WTC11 (cell line): ENCODE data around the gene CRCP. TPM values are rescaled to one million over a fixed set of nuclear protein-coding genes. Genes with fewer than 3 reads are reported as not detected.

Experiments used
- ATAC-seq: fragments of 200-7000 bp; cut with Tn5 transposase; 2 replicates; pipeline ENCODE4 v1.10.0; 2021; ENCODE audit warnings: mild to moderate bottlenecking, moderate library complexity
- CTCF ChIA-PET: fragments of 300-600 bp; sonication (Branson Sonifier 250); formaldehyde crosslinking; loops from one replicate; lab custom pipeline; 2021; ENCODE audit warnings: antibody characterized with exemption; lab: Charles Lee
- POLR2A ChIA-PET: fragments of 350-600 bp; sonication (Branson Sonifier 250); formaldehyde crosslinking; loops from one replicate; lab custom pipeline; 2021; ENCODE audit warnings: antibody characterized with exemption; lab: Charles Lee
- DNase-seq: peaks from one replicate; pipeline ENCODE4 v3.0.0; 2021; ENCODE audit warnings: low spot score
- H3K27ac Mint-ChIP-seq: 2 replicates; pipeline ENCODE4 v1.8.0; 2021; ENCODE audit warnings: mixed read lengths
- H3K27me3 Mint-ChIP-seq: 2 replicates; pipeline ENCODE4 v1.8.0; 2021; ENCODE audit warnings: low read depth, mild to moderate bottlenecking, moderate library complexity, mixed read lengths
- H3K36me3 Mint-ChIP-seq: 2 replicates; pipeline ENCODE4 v1.8.0; 2021; ENCODE audit warnings: mixed read lengths
- H3K4me1 Mint-ChIP-seq: 2 replicates; pipeline ENCODE4 v1.8.0; 2022; ENCODE audit warnings: mixed read lengths
- H3K4me3 Mint-ChIP-seq: 2 replicates; pipeline ENCODE4 v1.8.0; 2021; ENCODE audit warnings: mild to moderate bottlenecking, moderate library complexity, mixed read lengths
- H3K9me3 Mint-ChIP-seq: 2 replicates; pipeline ENCODE4 v1.8.0; 2021; ENCODE audit warnings: mixed read lengths
- CDX4 ChIP-seq: fragments of 250-450 bp; sonication (Bioruptor Pico); IDR thresholded peaks from 2 replicates; pipeline ENCODE4 v1.9.0; 2021; ENCODE audit warnings: moderate library complexity, mild to moderate bottlenecking, inconsistent platforms, borderline replicate concordance
- EMX1 ChIP-seq: fragments of 250-450 bp; sonication (Bioruptor Pico); IDR thresholded peaks from 2 replicates; pipeline ENCODE4 v1.8.0; 2021; ENCODE audit warnings: mild to moderate bottlenecking
- ESRRA ChIP-seq: sonication (generic); formaldehyde crosslinking; IDR thresholded peaks from 2 replicates; pipeline ENCODE4 v1.8.1; 2022; ENCODE audit warnings: mild to moderate bottlenecking, missing genetic modification reagents, borderline replicate concordance
- ETV6 ChIP-seq: sonication (generic); formaldehyde crosslinking; IDR thresholded peaks from 2 replicates; pipeline ENCODE4 v1.8.1; 2022; ENCODE audit warnings: mild to moderate bottlenecking, missing genetic modification reagents
- FOXP4 ChIP-seq: sonication (generic); formaldehyde crosslinking; IDR thresholded peaks from 2 replicates; pipeline ENCODE4 v1.8.0; 2022; ENCODE audit warnings: mild to moderate bottlenecking, missing genetic modification reagents
- HMGA2 ChIP-seq: fragments of 250-450 bp; sonication (Bioruptor Pico); IDR thresholded peaks from 2 replicates; pipeline ENCODE4 v1.4.0; 2021; ENCODE audit warnings: mild to moderate bottlenecking, moderate library complexity
- HMGXB4 ChIP-seq: sonication (generic); formaldehyde crosslinking; IDR thresholded peaks from 2 replicates; pipeline ENCODE4 v1.8.1; 2023; ENCODE audit warnings: mild to moderate bottlenecking, moderate library complexity, missing genetic modification reagents
- JAZF1 ChIP-seq: fragments of 250-450 bp; sonication (Bioruptor Pico); IDR thresholded peaks from 2 replicates; pipeline ENCODE4 v1.9.0; 2021; ENCODE audit warnings: moderate library complexity, mild to moderate bottlenecking, inconsistent platforms
- NFYB ChIP-seq: sonication (generic); formaldehyde crosslinking; conservative IDR thresholded peaks from 2 replicates; pipeline ENCODE4 v1.8.0; 2022; ENCODE audit warnings: low read depth, missing genetic modification reagents
- NR3C1 ChIP-seq: sonication (generic); formaldehyde crosslinking; conservative IDR thresholded peaks from 2 replicates; pipeline ENCODE4 v1.8.1; 2023; ENCODE audit warnings: low read depth, mild to moderate bottlenecking, missing genetic modification reagents
- OVOL2 ChIP-seq: fragments of 250-450 bp; sonication (Bioruptor Pico); IDR thresholded peaks from 2 replicates; pipeline ENCODE4 v1.9.0; 2021; ENCODE audit warnings: mild to moderate bottlenecking, borderline replicate concordance
- PREB ChIP-seq: sonication (generic); formaldehyde crosslinking; IDR thresholded peaks from 2 replicates; pipeline ENCODE4 v1.8.1; 2022; ENCODE audit warnings: mild to moderate bottlenecking, missing genetic modification reagents, moderate library complexity, borderline replicate concordance
- RELA ChIP-seq: sonication (generic); formaldehyde crosslinking; IDR thresholded peaks from 2 replicates; pipeline ENCODE4 v1.8.1; 2022; ENCODE audit warnings: missing genetic modification reagents, mild to moderate bottlenecking, borderline replicate concordance
- SMAD4 ChIP-seq: sonication (generic); formaldehyde crosslinking; IDR thresholded peaks from 2 replicates; pipeline ENCODE4 v1.8.0; 2022; ENCODE audit warnings: mild to moderate bottlenecking, missing genetic modification reagents
- ZMAT4 ChIP-seq: fragments of 250-450 bp; sonication (Bioruptor Pico); IDR thresholded peaks from 2 replicates; pipeline ENCODE4 v1.9.0; 2021; ENCODE audit warnings: mild to moderate bottlenecking
- ZNF219 ChIP-seq: sonication (generic); formaldehyde crosslinking; IDR thresholded peaks from 2 replicates; pipeline ENCODE4 v1.8.0; 2023; ENCODE audit warnings: missing genetic modification reagents, mild to moderate bottlenecking, borderline replicate concordance
- ZNF423 ChIP-seq: fragments of 250-450 bp; sonication (Bioruptor Pico); IDR thresholded peaks from 2 replicates; pipeline ENCODE4 v2.1.2; 2022; ENCODE audit warnings: mild to moderate bottlenecking, moderate library complexity
- total RNA-seq: library from RNA; stranded (reverse); gene quantifications from 3 replicates; pipeline ENCODE4 v1.2.3, GENCODE V29; 2021
- TF ChIP-seq, protein P1 (sequence below): sonication (generic); formaldehyde crosslinking; IDR thresholded peaks from 2 replicates; pipeline ENCODE4 v1.8.0; 2023; ENCODE audit warnings: mild to moderate bottlenecking, missing genetic modification reagents
- TF ChIP-seq, protein P2 (sequence below): sonication (generic); formaldehyde crosslinking; IDR thresholded peaks from 2 replicates; pipeline ENCODE4 v1.8.1; 2023; ENCODE audit warnings: mild to moderate bottlenecking, missing genetic modification reagents, moderate library complexity
- TF ChIP-seq, protein P3 (sequence below): sonication (generic); formaldehyde crosslinking; IDR thresholded peaks from 2 replicates; pipeline ENCODE4 v1.8.1; 2022; ENCODE audit warnings: low read depth, missing genetic modification reagents, borderline replicate concordance

The CRCP gene
- total RNA-seq, 1 experiment from 2014 or later: 23.3 TPM

DNA sequence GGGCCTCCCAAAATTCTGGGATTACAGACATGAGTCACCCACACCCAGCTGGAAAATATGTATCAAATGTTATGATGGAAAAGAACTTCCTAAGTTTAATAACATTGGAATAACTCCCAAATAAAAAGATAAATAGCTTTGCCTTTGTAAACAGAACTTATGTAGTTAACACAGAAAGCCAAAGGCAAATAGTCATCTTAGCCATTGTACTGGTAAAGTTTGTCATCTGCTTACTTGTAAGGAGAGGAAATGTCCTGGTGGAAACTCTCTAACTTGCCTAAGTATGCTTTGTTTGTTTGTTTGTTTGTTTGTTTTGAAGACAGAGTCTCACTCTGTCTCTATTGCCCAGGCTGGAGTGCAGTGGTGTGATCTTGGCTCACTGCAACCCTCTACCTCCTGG, 66.7 kb downstream of the CRCP start:
- TF ChIP-seq ZNF423 (CRISPR knock-in tag): no peak
- TF ChIP-seq, protein P1, sequence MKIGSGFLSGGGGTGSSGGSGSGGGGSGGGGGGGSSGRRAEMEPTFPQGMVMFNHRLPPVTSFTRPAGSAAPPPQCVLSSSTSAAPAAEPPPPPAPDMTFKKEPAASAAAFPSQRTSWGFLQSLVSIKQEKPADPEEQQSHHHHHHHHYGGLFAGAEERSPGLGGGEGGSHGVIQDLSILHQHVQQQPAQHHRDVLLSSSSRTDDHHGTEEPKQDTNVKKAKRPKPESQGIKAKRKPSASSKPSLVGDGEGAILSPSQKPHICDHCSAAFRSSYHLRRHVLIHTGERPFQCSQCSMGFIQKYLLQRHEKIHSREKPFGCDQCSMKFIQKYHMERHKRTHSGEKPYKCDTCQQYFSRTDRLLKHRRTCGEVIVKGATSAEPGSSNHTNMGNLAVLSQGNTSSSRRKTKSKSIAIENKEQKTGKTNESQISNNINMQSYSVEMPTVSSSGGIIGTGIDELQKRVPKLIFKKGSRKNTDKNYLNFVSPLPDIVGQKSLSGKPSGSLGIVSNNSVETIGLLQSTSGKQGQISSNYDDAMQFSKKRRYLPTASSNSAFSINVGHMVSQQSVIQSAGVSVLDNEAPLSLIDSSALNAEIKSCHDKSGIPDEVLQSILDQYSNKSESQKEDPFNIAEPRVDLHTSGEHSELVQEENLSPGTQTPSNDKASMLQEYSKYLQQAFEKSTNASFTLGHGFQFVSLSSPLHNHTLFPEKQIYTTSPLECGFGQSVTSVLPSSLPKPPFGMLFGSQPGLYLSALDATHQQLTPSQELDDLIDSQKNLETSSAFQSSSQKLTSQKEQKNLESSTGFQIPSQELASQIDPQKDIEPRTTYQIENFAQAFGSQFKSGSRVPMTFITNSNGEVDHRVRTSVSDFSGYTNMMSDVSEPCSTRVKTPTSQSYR (CRISPR knock-in tag): no peak
- TF ChIP-seq OVOL2 (CRISPR knock-in tag): no peak
- TF ChIP-seq ETV6 (CRISPR knock-in tag): no peak
- TF ChIP-seq ZMAT4: no peak
- no peak for TF ChIP-seq NFYB
- TF ChIP-seq SMAD4: no peak
- TF ChIP-seq HMGA2 (CRISPR knock-in tag): no peak
- TF ChIP-seq NR3C1 (CRISPR knock-in tag): no peak
- peaks cover 3% of the 10 kb centered on the region; the same call in 1 of the 2 replicates for H3K36me3 Mint-ChIP-seq
- H3K27ac Mint-ChIP-seq: no peak overlapping the region
- DNase-seq (no peak), ATAC-seq (no peak)
- H3K4me1 Mint-ChIP-seq: no peaks in the 10 kb centered on the region
- ChIA-PET CTCF (no interaction called here), POLR2A (no interaction called here)
- peaks cover 9% of the 10 kb centered on the region for H3K9me3 Mint-ChIP-seq
- H3K4me3 Mint-ChIP-seq: no peak overlapping the region
- peaks cover 2% of the 10 kb centered on the region; the same call in 1 of the 2 replicates for H3K27me3 Mint-ChIP-seq

GRCh38 chr7:66181845-66182244, 67.2 kb downstream of the CRCP start:
- Mint-ChIP-seq H3K27me3 (peaks cover 2% of the 10 kb centered on the region; the same call in 1 of the 2 replicates), H3K4me1 (no peaks in the 10 kb centered on the region), H3K9me3 (peaks cover 9% of the 10 kb centered on the region), H3K36me3 (peaks cover 3% of the 10 kb centered on the region; the same call in 1 of the 2 replicates), H3K4me3 (no peak overlapping the region), H3K27ac (no peak overlapping the region)
- ATAC-seq (no peak), DNase-seq (no peak)
- ChIA-PET POLR2A (no interaction called here), CTCF (no interaction called here)
- no peak for TF ChIP-seq PREB (CRISPR knock-in tag)
- no peak for TF ChIP-seq RELA
- no peak for TF ChIP-seq CDX4
- TF ChIP-seq ZNF219 (CRISPR knock-in tag): no peak
- TF ChIP-seq FOXP4 (CRISPR knock-in tag): no peak
- TF ChIP-seq, protein P2, sequence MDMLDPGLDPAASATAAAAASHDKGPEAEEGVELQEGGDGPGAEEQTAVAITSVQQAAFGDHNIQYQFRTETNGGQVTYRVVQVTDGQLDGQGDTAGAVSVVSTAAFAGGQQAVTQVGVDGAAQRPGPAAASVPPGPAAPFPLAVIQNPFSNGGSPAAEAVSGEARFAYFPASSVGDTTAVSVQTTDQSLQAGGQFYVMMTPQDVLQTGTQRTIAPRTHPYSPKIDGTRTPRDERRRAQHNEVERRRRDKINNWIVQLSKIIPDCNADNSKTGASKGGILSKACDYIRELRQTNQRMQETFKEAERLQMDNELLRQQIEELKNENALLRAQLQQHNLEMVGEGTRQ (CRISPR knock-in tag): no peak
- TF ChIP-seq, protein P3, sequence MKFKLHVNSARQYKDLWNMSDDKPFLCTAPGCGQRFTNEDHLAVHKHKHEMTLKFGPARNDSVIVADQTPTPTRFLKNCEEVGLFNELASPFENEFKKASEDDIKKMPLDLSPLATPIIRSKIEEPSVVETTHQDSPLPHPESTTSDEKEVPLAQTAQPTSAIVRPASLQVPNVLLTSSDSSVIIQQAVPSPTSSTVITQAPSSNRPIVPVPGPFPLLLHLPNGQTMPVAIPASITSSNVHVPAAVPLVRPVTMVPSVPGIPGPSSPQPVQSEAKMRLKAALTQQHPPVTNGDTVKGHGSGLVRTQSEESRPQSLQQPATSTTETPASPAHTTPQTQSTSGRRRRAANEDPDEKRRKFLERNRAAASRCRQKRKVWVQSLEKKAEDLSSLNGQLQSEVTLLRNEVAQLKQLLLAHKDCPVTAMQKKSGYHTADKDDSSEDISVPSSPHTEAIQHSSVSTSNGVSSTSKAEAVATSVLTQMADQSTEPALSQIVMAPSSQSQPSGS (CRISPR knock-in tag): no peak
- TF ChIP-seq HMGXB4 (CRISPR knock-in tag): no peak
- no peak for TF ChIP-seq ESRRA
- TF ChIP-seq JAZF1: no peak
- TF ChIP-seq EMX1 (CRISPR knock-in tag): no peak
